HG02588 (cell line): ENCODE results near the gene TCF4.
"Not testable (repeated sequence)": the region's sequence is repeated elsewhere in the genome, so short reads cannot be mapped to it uniquely, and the experiment has no call there.

Source experiments
- ATAC-seq: cut with Tn5 transposase; IDR thresholded peaks from one replicate; pipeline ENCODE4 v1.9.1; 2021; ENCODE audit warnings: mild to moderate bottlenecking, moderate library complexity; ENCODE audit not compliant: unreplicated experiment

The TCF4 gene

GRCh38 chr18:55479656-55480420, 108.2 kb downstream of the TCF4 start:
- no peak for ATAC-seq

GRCh38 chr18:55477860-55478581, 110.0 kb downstream of the TCF4 start:
- ATAC-seq, result no peak

DNA sequence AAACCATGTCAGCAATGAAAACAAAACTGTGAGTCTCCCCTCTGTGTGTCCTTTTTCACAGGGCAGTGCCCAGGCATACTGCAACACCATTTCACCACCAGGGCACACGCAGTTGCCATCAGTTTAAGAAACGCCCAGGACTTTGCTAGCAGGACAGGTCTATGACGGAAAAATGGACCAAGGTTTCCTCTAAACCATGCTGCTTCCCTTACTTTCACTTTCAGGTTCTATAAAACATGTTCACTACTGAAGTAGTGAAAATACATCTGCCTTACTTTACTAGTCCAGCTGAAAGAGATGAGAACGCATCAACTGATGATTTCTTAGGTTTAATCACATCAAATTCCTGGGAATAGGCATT, 110.5 kb downstream of the TCF4 start:
- ATAC-seq, result no peak

DNA sequence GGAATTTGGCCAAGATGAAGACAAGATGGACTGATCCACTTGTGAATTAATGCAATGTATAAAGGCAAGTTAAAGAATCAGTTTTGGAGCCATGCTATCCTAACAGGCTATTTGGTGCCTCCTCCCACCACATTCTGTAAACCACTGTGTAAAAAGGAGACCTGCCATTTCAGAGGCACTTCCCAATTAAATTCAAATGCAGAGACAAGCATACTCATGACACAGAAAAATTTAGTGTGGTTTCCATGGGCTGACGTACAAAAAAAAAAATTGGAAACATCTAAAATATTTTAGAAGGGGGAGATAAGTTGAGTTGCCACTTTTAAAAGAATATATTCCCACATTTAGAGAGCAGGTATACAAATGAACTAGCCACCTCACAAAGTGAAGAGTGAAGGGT, 112.1 kb downstream of the TCF4 start:
- ATAC-seq, result no peak

GRCh38 chr18:55475467-55475866, 112.5 kb downstream of the TCF4 start:
- no peak for ATAC-seq

GRCh38 chr18:55473560-55473959, 114.4 kb downstream of the TCF4 start:
- ATAC-seq, result no peak

DNA sequence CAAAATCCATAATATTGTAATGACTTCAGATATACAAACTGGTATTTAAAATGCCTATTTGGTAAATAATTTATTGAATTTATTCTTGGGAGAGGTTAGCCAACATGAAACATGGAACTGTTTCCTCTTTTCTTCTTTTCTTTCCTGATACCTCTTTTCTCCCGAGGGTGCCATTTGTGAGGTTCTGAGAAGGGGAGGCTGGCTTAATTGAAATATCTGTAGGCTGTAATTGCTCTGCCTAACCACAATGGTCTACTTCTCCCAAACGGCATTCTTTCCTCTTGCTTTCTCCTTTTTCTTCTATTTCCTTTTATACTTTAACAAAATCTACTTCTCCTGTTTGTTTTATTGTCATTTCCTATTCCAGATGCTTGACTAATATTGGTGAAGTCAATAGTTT, 114.9 kb downstream of the TCF4 start:
- no peak for ATAC-seq

- no peak for ATAC-seq
Observed at GRCh38 chr18:55470826-55471225, 117.2 kb downstream of the TCF4 start.

DNA sequence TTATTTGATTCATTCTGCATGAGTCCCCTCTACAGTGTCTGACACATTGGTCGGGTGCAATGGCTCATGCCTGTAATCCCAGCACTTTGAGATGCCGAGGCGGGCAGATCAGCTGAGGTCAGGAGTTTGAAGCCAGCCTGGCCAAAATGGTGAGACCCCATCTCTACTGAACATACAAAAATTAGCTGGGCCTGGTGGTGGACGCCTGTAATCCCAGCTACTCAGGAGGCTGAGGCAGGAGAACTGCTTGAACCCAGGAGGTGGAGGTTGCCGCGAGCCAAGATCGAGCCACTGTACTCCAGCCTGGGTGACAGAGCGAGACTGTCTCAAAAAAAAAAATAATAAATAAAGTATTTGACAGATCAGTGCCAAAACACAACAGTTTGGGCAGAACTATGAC, 118.9 kb downstream of the TCF4 start:
- not testable (repeated sequence) for ATAC-seq

GRCh38 chr18:55466789-55467188, 121.2 kb downstream of the TCF4 start:
- ATAC-seq, result no peak

GRCh38 chr18:55465313-55465712, 122.7 kb downstream of the TCF4 start:
- no peak for ATAC-seq

DNA sequence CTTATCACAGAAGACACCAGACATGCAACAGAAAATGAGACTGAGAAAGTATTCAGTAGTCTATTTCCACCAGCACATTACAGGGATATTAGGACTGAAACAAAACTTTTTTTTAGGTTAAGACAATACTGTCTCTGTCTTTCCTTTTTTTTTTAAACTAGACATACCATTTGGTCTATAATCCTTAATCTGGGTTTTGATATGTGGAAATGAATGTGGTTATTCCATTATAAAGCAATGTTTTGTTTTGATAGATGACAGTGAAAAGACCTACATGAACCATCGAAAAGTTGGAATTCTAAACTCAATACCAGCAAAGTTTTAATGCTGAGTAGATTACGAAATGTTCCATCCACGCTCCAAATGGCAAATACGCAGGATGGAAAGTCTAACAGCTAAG, 123.4 kb downstream of the TCF4 start:
- ATAC-seq, result no peak

- no peak for ATAC-seq
Observed at GRCh38 chr18:55462652-55463051, 125.3 kb downstream of the TCF4 start.

- no peak for ATAC-seq
Observed at GRCh38 chr18:55461848-55462247, 126.1 kb downstream of the TCF4 start.

- ATAC-seq, result no peak
Observed at GRCh38 chr18:55458456-55459203, 129.4 kb downstream of the TCF4 start.

GRCh38 chr18:55457028-55457427, 131.0 kb downstream of the TCF4 start:
- no peak for ATAC-seq

- no peak for ATAC-seq
Observed at GRCh38 chr18:55455938-55456337, 132.1 kb downstream of the TCF4 start.

GRCh38 chr18:55453186-55453585, 134.8 kb downstream of the TCF4 start:
- no peak for ATAC-seq

- ATAC-seq, result no peak
Observed at GRCh38 chr18:55452123-55452611, 135.8 kb downstream of the TCF4 start.

- ATAC-seq, result no peak
Observed at GRCh38 chr18:55449412-55450140, 138.4 kb downstream of the TCF4 start.

- no peak for ATAC-seq
Observed at GRCh38 chr18:55448420-55448819, 139.6 kb downstream of the TCF4 start.
